Measurements from ENCODE around the gene SRSF2. TPM values are rescaled to one million over a fixed set of nuclear protein-coding genes. Genes with fewer than 3 reads are reported as not detected.
A peak's percentile ranks its signal among the peaks of the same experiment; 100 is the strongest.
"Not testable (repeated sequence)": the region's sequence is repeated elsewhere in the genome, so short reads cannot be mapped to it uniquely, and the experiment has no call there.

Gene SRSF2
- total and polyA plus RNA-seq, 5 donors from 2014 or later: 86.0 to 444 (median 97.5) TPM

GRCh38 chr17:76716146-76716838 is 20.8 kb downstream of the SRSF2 start:
- H3K27me3 ChIP-seq (ENCODE audit: control insufficient read depth, insufficient read depth, low read length): no peaks in the 10 kb centered on the region
- no peaks in the 10 kb centered on the region for H3K27me3 Mint-ChIP-seq
- peaks cover 5 to 39% (median 28%) of the 10 kb centered on the region in 4 donors for H3K4me1 Mint-ChIP-seq
- no peaks in the 10 kb centered on the region for H3K9me3 ChIP-seq (ENCODE audit: control insufficient read depth in 2 of 2, low read length in 2 of 2)
- H3K4me3 Mint-ChIP-seq: peak overlapping the region in 2 of 4 donors; percentile 48 to 56
- DNase-seq (peak in 2 of 3 donors; percentile 27 to 62), ATAC-seq (ENCODE audit: low read depth in 2 of 2) (peak in 1 of 2 donors; percentile 41)
- peaks cover 65% of the 10 kb centered on the region for H3K36me3 ChIP-seq (ENCODE audit: control insufficient read depth, insufficient read depth, low read length)
- peaks cover 12% of the 10 kb centered on the region for H3K4me1 ChIP-seq (ENCODE audit: control insufficient read depth, insufficient read depth, low read length, poor library complexity, severe bottlenecking)
- H3K27ac Mint-ChIP-seq: peak overlapping the region in 2 of 3 donors; percentile 41 to 70
- no peak overlapping the region for H3K4me3 ChIP-seq (ENCODE audit: low read depth, low read length)
- peaks cover 54% of the 10 kb centered on the region for H3K36me3 Mint-ChIP-seq
- H3K9me3 Mint-ChIP-seq: no peaks in the 10 kb centered on the region
- peak overlapping the region; percentile 2 for H3K27ac ChIP-seq (ENCODE audit: insufficient read depth, low read length, poor library complexity, severe bottlenecking)

- DNase-seq: no peak
- peak overlapping the region in 1 of 3 donors; percentile 81 for H3K27ac Mint-ChIP-seq
- ATAC-seq (ENCODE audit: low read depth in 2 of 2): no peak
- peaks cover 47% of the 10 kb centered on the region for H3K36me3 Mint-ChIP-seq
- Histone ChIP-seq H3K9me3 (ENCODE audit: control insufficient read depth in 2 of 2, low read length in 2 of 2) (no peaks in the 10 kb centered on the region), H3K27ac (ENCODE audit: insufficient read depth, low read length, poor library complexity, severe bottlenecking) (no peak overlapping the region), H3K36me3 (ENCODE audit: control insufficient read depth, insufficient read depth, low read length) (peaks cover 56% of the 10 kb centered on the region), H3K4me1 (ENCODE audit: control insufficient read depth, insufficient read depth, low read length, poor library complexity, severe bottlenecking) (peaks cover 12% of the 10 kb centered on the region), H3K4me3 (ENCODE audit: low read depth, low read length) (no peak overlapping the region), H3K27me3 (ENCODE audit: control insufficient read depth, insufficient read depth, low read length) (no peaks in the 10 kb centered on the region)
- H3K4me3 Mint-ChIP-seq: peak overlapping the region in 1 of 4 donors; percentile 56
- H3K27me3 Mint-ChIP-seq: no peaks in the 10 kb centered on the region
- peaks cover 5 to 37% (median 26%) of the 10 kb centered on the region in 4 donors for H3K4me1 Mint-ChIP-seq
- H3K9me3 Mint-ChIP-seq: no peaks in the 10 kb centered on the region
These were observed 21.7 kb downstream of the SRSF2 start for GRCh38 chr17:76715496-76715830.

GRCh38 chr17:76714822-76715495 is 22.2 kb downstream of the SRSF2 start:
- H3K27ac ChIP-seq (ENCODE audit: insufficient read depth, low read length, poor library complexity, severe bottlenecking): no peak overlapping the region
- Mint-ChIP-seq H3K9me3 (no peaks in the 10 kb centered on the region), H3K36me3 (peaks cover 44% of the 10 kb centered on the region), H3K4me3 (peak overlapping the region in 1 of 4 donors; percentile 47), H3K27ac (peak overlapping the region in 2 of 3 donors; percentile 81 to 87), H3K27me3 (no peaks in the 10 kb centered on the region), H3K4me1 (peaks cover 5 to 37% (median 26%) of the 10 kb centered on the region in 4 donors)
- no peak overlapping the region for H3K4me3 ChIP-seq (ENCODE audit: low read depth, low read length)
- H3K27me3 ChIP-seq (ENCODE audit: control insufficient read depth, insufficient read depth, low read length): no peaks in the 10 kb centered on the region
- peaks cover 17% of the 10 kb centered on the region for H3K4me1 ChIP-seq (ENCODE audit: control insufficient read depth, insufficient read depth, low read length, poor library complexity, severe bottlenecking)
- DNase-seq (peak; percentile 67 to 71 (median 70)), ATAC-seq (ENCODE audit: low read depth in 2 of 2) (peak; percentile 25)
- H3K36me3 ChIP-seq (ENCODE audit: control insufficient read depth, insufficient read depth, low read length): peaks cover 52% of the 10 kb centered on the region
- H3K9me3 ChIP-seq (ENCODE audit: control insufficient read depth in 2 of 2, low read length in 2 of 2): no peaks in the 10 kb centered on the region

GRCh38 chr17:76714336-76714735 is 22.8 kb downstream of the SRSF2 start:
- peaks cover 5 to 41% (median 26%) of the 10 kb centered on the region in 4 donors for H3K4me1 Mint-ChIP-seq
- peaks cover 47% of the 10 kb centered on the region for H3K36me3 ChIP-seq (ENCODE audit: control insufficient read depth, insufficient read depth, low read length)
- no peak overlapping the region for H3K27ac ChIP-seq (ENCODE audit: insufficient read depth, low read length, poor library complexity, severe bottlenecking)

GRCh38 chr17:76713765-76714164 is 23.4 kb downstream of the SRSF2 start:
- Mint-ChIP-seq H3K27me3 (no peaks in the 10 kb centered on the region), H3K4me3 (peak overlapping the region in 1 of 4 donors; percentile 80), H3K9me3 (no peaks in the 10 kb centered on the region), H3K36me3 (peaks cover 35% of the 10 kb centered on the region), H3K27ac (peak overlapping the region in 2 of 3 donors; percentile 44 to 54), H3K4me1 (peaks cover 5 to 42% (median 23%) of the 10 kb centered on the region in 4 donors)
- no peak for ATAC-seq (ENCODE audit: low read depth in 2 of 2)
- Histone ChIP-seq H3K9me3 (ENCODE audit: control insufficient read depth in 2 of 2, low read length in 2 of 2) (no peaks in the 10 kb centered on the region), H3K4me1 (ENCODE audit: control insufficient read depth, insufficient read depth, low read length, poor library complexity, severe bottlenecking) (peaks cover 18% of the 10 kb centered on the region), H3K36me3 (ENCODE audit: control insufficient read depth, insufficient read depth, low read length) (peaks cover 42% of the 10 kb centered on the region), H3K4me3 (ENCODE audit: low read depth, low read length) (no peak overlapping the region), H3K27me3 (ENCODE audit: control insufficient read depth, insufficient read depth, low read length) (no peaks in the 10 kb centered on the region), H3K27ac (ENCODE audit: insufficient read depth, low read length, poor library complexity, severe bottlenecking) (no peak overlapping the region)
- DNase-seq: no peak

More at GRCh38 chr17:76714336-76714735, 22.8 kb downstream of the SRSF2 start:
- Histone ChIP-seq H3K27me3 (ENCODE audit: control insufficient read depth, insufficient read depth, low read length) (no peaks in the 10 kb centered on the region), H3K9me3 (ENCODE audit: control insufficient read depth in 2 of 2, low read length in 2 of 2) (no peaks in the 10 kb centered on the region), H3K4me1 (ENCODE audit: control insufficient read depth, insufficient read depth, low read length, poor library complexity, severe bottlenecking) (peaks cover 18% of the 10 kb centered on the region), H3K4me3 (ENCODE audit: low read depth, low read length) (no peak overlapping the region)
- H3K27me3 Mint-ChIP-seq: no peaks in the 10 kb centered on the region
- H3K4me3 Mint-ChIP-seq: peak overlapping the region in 1 of 4 donors; percentile 47
- DNase-seq (no peak), ATAC-seq (ENCODE audit: low read depth in 2 of 2) (no peak)
- peak overlapping the region in 1 of 3 donors; percentile 60 for H3K27ac Mint-ChIP-seq
- H3K9me3 Mint-ChIP-seq: no peaks in the 10 kb centered on the region
- peaks cover 38% of the 10 kb centered on the region for H3K36me3 Mint-ChIP-seq

- H3K27me3 ChIP-seq (ENCODE audit: control insufficient read depth, insufficient read depth, low read length); H3K9me3 ChIP-seq (ENCODE audit: control insufficient read depth in 2 of 2, low read length in 2 of 2); DNase-seq; ATAC-seq (ENCODE audit: low read depth in 2 of 2); H3K4me3 ChIP-seq (ENCODE audit: low read depth, low read length); H3K27ac ChIP-seq (ENCODE audit: insufficient read depth, low read length, poor library complexity, severe bottlenecking); H3K27me3 Mint-ChIP-seq; H3K9me3 Mint-ChIP-seq: not testable (repeated sequence)
- H3K4me3 Mint-ChIP-seq: peak overlapping the region in 2 of 4 donors; percentile 74 to 80
- peaks cover 27% of the 10 kb centered on the region for H3K36me3 Mint-ChIP-seq
- H3K27ac Mint-ChIP-seq: peak overlapping the region in 1 of 3 donors; percentile 58
- Histone ChIP-seq H3K4me1 (ENCODE audit: control insufficient read depth, insufficient read depth, low read length, poor library complexity, severe bottlenecking) (peaks cover 18% of the 10 kb centered on the region), H3K36me3 (ENCODE audit: control insufficient read depth, insufficient read depth, low read length) (peaks cover 28% of the 10 kb centered on the region)
- peaks cover 5 to 40% (median 22%) of the 10 kb centered on the region in 4 donors for H3K4me1 Mint-ChIP-seq
These were observed 24.8 kb downstream of the SRSF2 start for GRCh38 chr17:76712321-76712720.

- H3K27ac Mint-ChIP-seq: peak within 1 kb of the TSS in 1 of 3 donors; percentile 55
- no peaks in the 10 kb centered on the region for H3K9me3 ChIP-seq (ENCODE audit: control insufficient read depth in 2 of 2, low read length in 2 of 2)
- H3K4me1 Mint-ChIP-seq: peaks cover 5 to 35% (median 20%) of the 10 kb centered on the region in 4 donors
- H3K4me3 ChIP-seq (ENCODE audit: low read depth, low read length): peak within 1 kb of the TSS; percentile 47
- H3K36me3 Mint-ChIP-seq: peaks cover 22% of the 10 kb centered on the region
- H3K36me3 ChIP-seq (ENCODE audit: control insufficient read depth, insufficient read depth, low read length): peaks cover 16% of the 10 kb centered on the region
- no peak within 1 kb of the TSS for H3K27ac ChIP-seq (ENCODE audit: insufficient read depth, low read length, poor library complexity, severe bottlenecking)
- H3K4me3 Mint-ChIP-seq: peak within 1 kb of the TSS; percentile 69 to 88 (median 82)
- DNase-seq (peak in 2 of 3 donors; percentile 24 to 58), ATAC-seq (ENCODE audit: low read depth in 2 of 2) (peak; percentile 50 to 67)
- no peaks in the 10 kb centered on the region for H3K9me3 Mint-ChIP-seq
- H3K27me3 Mint-ChIP-seq: no peaks in the 10 kb centered on the region
- no peaks in the 10 kb centered on the region for H3K27me3 ChIP-seq (ENCODE audit: control insufficient read depth, insufficient read depth, low read length)
- peaks cover 14% of the 10 kb centered on the region for H3K4me1 ChIP-seq (ENCODE audit: control insufficient read depth, insufficient read depth, low read length, poor library complexity, severe bottlenecking)
These were observed 26.1 kb downstream of the SRSF2 start, which contains the start of gene MXRA7 for GRCh38 chr17:76710863-76711611. Gene MXRA7, minus strand, starts transcription at chr17:76710965. Its CDS starts 19 bp downstream, at chr17:76710946.

Measured in CD4-positive, CD25-positive, alpha-beta regulatory T cell (primary cell).